Astrocyte of the hippocampus (primary cell): ENCODE measurements around the gene ACCS.

Source experiments
- DNase-seq: peaks from one replicate; pipeline ENCODE4 v3.0.0; 2011; ENCODE audit warnings: low read depth, low spot score

The ACCS gene

GRCh38 chr11:44065841-44066731 lies at the start of gene ACCS:
ACCS (plus strand) TSS chr11:44066270; CDS start chr11:44067628, 1,358 bp downstream.
- DNase-seq: peak; percentile 96

- DNase-seq: no peak
Measured at GRCh38 chr11:44016546-44017442, 49.3 kb upstream of the ACCS start.

- no peak for DNase-seq
Measured at GRCh38 chr11:44017443-44018126, 48.5 kb upstream of the ACCS start.

- no peak for DNase-seq
Measured at GRCh38 chr11:44018127-44018521, 47.9 kb upstream of the ACCS start.

GRCh38 chr11:44018829-44019228 lies 47.2 kb upstream of the ACCS start:
- no peak for DNase-seq

GRCh38 chr11:44024977-44025376 lies 41.1 kb upstream of the ACCS start:
- no peak for DNase-seq

- no peak for DNase-seq
Measured at GRCh38 chr11:44025727-44026126, 40.3 kb upstream of the ACCS start.

GRCh38 chr11:44028401-44028800 lies 37.7 kb upstream of the ACCS start:
- DNase-seq: no peak

GRCh38 chr11:44028816-44029506 lies 37.1 kb upstream of the ACCS start:
- DNase-seq: no peak

- no peak for DNase-seq
Measured at GRCh38 chr11:44029507-44029845, 36.6 kb upstream of the ACCS start.

- peak; percentile 65 for DNase-seq
Measured at GRCh38 chr11:44029977-44030911, 35.8 kb upstream of the ACCS start.

GRCh38 chr11:44030996-44031395 lies 35.1 kb upstream of the ACCS start:
- DNase-seq: no peak

GRCh38 chr11:44031549-44031948 lies 34.5 kb upstream of the ACCS start:
- no peak for DNase-seq

- peak; percentile 43 for DNase-seq
Measured at GRCh38 chr11:44032299-44033085, 33.6 kb upstream of the ACCS start.

GRCh38 chr11:44033411-44033850 lies 32.6 kb upstream of the ACCS start:
- DNase-seq: no peak

GRCh38 chr11:44033856-44034255 lies 32.2 kb upstream of the ACCS start:
- DNase-seq: no peak

GRCh38 chr11:44034639-44035038 lies 31.4 kb upstream of the ACCS start:
- no peak for DNase-seq

- DNase-seq: peak; percentile 91
Measured at GRCh38 chr11:44036811-44037657, 29.0 kb upstream of the ACCS start.

GRCh38 chr11:44037658-44037998 lies 28.4 kb upstream of the ACCS start:
- DNase-seq: no peak
